ENCODE results near the gene NANP.
"Not testable (repeated sequence)": the region's sequence is repeated elsewhere in the genome, so short reads cannot be mapped to it uniquely, and the experiment has no call there.

The NANP gene

DNA sequence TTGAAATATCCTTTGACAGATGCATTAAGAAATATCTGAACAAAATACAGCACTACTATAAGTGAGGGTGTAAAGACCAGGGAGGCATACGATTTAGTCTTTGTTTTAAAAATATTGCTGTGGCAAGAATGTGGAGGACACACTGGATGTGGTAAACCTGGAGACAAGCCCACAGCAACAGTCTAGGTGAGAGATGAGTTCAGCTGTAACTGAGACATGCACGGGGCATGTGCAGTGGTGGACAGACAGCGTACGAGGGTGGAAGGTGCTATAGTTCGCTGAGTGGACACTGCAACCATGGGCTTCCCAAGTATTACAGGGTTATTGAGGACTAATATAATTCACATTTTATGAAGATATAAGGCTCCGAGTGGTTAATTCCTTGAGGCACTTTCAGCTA lies 1.8 kb downstream of the NANP start:
- peak in 1 of 42 donors; percentile 26 for DNase-seq
- intact Hi-C loops (cut with DNase I): loop anchor here (5.0 to 10.0 kb wide), 4 partner anchors 75 to 245 kb away; partner anchors contain the start of genes GINS1 and ZNF337

DNA sequence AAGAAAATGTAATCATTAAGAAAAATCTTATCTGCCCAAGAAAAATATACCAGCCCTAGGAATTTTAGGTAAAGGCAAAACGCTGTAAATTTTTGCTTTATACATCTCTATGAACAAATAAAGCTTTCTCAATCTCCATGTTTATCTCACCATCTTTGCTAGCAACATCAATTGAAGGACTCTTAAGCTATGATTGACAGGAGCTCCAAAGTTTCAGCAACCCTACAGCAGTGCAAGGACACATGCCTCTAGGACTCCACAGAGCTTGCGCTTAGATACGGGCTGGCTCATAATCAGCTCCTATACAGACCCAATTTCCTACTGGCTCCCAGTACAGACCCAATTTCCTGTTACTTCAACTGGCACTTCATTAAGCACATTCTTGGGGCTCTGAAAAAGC lies 4.3 kb downstream of the NANP start:
- intact Hi-C loops (cut with DNase I): no loop called here
- no peak for DNase-seq

DNA sequence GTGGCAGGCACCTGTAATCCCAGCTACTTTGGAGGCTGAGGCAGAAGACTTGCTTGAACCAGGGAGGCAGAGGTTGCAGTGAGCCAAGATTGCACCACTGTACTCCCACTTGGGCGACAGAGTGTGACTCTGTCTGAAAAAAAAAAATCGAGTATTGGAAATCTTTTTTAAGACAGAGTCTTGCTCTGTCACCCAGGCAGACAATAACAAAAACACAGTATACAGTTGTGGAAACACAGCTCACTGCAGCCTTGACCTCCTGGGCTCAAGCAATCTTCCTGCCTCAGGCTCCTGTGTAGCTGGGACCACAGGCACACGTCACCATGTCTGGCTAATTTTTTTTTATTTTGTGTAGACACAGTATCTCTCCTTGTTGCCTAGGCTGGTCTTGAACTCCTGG lies 15.0 kb downstream of the NANP start:
- DNase-seq: no peak
- intact Hi-C loops (cut with DNase I): no loop called here

DNA sequence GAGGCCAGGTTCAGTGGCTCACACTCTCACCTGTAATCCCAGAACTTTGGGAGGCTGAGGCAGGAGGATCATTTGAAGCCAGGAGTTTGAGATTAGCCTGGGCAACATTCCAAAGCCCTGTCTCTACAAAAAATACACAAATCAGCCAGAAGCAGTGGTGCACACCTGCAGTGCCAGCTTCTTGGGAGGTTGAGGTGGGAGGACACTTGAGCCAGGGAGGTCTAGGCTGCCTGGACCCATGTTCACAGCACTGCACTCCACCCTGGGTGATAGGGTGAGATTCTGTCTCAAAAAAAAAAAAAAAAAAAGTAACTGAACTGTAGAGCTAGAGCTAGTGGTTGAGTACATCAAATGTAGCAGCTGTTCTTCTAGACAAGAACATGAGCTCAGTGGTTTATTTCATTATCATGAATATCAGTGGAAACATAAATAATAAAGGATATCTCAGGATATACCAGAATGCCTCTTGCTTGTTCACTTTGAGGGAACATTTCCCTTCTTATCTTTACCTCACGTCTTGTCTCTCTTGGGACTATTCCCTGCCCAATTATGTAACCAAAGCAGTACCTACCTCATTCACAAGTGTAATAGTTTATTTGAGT lies 17.6 kb downstream of the NANP start:
- intact Hi-C loops (cut with DNase I): no loop called here
- no peak for DNase-seq

DNA sequence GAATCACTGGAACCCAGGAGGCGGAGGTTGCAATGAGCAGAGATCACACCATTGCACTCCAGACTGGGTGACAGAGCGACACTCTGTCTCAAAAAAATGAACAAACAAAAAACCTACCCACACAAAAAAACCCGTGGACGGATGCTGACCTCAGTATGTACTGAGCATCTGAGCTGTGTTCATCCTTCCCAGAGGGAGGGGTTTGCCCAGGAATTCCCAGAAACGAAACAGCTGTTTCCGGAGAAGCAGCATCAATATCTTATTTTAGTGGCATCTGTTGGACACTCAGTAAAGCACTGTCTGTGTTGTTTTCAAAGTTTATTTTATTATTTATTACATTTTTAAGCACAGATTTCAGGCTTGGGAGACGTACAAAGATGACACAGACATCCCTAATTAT lies 18.7 kb downstream of the NANP start:
- no peak for DNase-seq
- intact Hi-C loops (cut with DNase I): no loop called here

DNA sequence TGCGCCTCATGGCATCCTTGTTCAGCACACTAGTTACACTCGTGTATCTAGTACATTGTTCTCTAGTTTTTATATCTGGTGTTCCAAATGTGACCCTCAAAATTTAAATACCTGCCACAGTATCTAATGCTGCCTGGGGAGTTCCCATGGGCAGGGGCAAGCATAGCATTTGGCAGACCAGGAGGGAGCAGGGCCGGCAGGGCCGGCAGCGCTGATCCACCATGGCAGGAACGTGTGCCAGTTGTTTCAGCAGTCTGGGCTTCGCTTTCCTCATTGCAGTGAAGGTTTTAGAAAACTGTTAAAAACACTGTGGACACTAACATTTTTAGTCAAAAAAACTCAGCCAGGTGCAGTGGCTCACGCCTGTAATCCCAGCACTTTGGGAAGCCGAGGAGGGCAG lies 19.2 kb downstream of the NANP start:
- intact Hi-C loops (cut with DNase I): no loop called here
- no peak for DNase-seq

DNA sequence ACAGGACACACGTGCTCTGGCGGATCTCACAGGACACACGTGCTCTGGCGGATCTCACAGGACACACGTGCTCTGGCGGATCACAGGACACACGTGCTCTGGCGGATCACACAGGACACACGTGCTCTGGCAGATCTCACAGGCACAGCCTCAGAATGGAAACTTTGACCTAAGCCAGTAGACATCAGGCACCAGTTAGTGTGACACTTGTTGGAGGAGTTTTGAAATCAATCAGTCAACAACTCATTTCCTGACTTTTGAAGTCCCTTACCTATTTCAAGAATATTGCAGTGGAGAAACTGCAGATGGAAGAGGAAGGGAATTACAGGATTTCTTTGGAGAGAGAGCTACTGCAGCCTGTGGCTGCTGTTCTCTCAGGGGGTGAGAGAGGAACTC lies 20.9 kb downstream of the NANP start:
- intact Hi-C loops (cut with DNase I); DNase-seq: not testable (repeated sequence)

DNA sequence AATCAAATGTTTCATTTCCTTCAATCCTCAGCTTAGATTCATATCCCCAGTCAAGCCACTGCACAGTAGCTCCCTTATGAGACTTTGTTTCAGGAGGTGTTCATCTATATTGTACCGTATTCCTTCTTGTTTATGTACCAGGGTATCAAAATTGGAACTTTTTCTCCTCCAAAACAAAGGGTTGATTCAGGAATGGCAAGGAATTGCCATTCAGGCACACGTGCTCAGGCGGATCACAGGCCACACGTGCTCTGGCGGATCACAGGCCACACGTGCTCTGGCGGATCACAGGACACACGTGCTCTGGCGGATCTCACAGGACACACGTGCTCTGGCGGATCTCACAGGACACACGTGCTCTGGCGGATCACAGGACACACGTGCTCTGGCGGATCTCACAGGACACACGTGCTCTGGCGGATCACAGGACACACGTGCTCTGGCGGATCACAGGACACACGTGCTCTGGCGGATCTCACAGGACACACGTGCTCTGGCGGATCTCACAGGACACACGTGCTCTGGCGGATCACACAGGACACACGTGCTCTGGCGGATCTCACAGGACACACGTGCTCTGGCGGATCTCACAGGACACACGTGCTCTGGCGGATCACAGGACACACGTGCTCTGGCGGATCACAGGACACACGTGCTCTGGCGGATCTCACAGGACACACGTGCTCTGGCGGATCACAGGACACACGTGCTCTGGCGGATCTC lies 21.5 kb downstream of the NANP start:
- DNase-seq; intact Hi-C loops (cut with DNase I): not testable (repeated sequence)

DNA sequence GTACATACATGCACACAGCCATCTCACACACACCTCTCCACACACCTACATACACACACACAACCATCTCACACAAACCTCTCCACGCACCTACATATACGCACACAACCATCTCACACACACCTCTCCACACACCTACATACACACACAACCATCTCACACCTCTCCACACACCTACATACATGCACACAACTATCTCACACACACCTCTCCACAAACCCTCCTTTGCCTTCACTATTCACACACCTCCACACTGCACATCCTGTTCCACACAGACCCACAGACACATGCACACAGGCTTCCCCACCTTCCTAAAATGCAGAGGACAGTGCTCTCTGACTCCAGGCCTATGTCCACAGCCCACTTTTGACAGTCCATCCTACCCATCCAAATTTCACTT lies 22.2 kb downstream of the NANP start:
- no peak for DNase-seq
- intact Hi-C loops (cut with DNase I): no loop called here

DNA sequence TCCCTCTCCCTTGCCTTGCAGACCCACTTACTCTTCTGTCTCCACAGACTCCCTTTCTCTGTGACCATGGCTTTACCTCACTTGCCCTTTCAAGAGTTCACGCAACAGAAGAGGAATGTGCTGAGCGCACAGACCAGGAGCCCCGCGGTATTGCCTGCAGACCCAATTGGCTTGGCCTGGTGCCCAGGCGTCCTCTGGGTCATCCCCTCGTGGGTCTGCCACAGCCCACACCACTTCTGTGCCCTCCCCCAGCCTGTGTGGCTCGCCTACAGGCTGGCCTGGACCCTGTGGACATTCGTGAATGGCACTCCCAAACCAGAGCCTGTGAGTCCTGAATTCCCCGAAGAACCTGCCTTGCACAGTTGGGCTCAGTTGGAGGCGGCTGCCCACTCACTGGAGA lies 23.2 kb downstream of the NANP start:
- intact Hi-C loops (cut with DNase I): no loop called here
- DNase-seq: no peak

DNA sequence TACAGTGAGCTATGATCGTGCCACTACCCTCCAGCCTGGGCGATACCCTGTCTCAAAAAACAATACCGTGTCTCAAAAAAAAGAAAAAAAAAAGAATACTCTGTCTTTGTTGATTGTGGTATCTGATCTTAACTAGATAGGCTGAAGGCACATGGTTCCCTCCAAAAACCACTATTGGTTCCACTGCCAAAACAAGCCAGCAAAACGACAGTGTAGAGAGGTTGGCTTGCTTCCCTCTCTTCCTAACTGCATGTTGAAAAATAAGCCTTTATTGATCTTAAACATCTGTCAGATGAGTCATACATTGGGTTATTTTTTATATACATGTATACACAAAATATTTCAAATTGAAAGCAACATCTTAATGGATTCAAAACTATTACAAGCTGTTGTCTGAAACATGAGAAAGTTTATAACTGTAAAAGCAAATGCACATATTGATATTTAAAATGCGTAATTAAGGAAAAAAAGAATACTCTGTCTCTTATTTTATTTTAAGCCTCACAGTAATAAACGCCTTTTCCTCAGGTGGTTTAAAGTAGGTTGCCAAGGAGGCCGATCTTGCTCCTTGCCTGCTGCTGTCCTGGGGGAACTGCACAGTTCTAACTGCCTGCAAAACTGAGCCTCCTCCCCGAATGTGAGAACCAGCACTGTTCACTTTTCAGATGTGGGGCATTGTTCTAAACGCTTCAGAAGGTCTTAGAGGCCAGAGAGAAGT lies 31.5 kb downstream of the NANP start:
- no peak for DNase-seq
- intact Hi-C loops (cut with DNase I): no loop called here

DNA sequence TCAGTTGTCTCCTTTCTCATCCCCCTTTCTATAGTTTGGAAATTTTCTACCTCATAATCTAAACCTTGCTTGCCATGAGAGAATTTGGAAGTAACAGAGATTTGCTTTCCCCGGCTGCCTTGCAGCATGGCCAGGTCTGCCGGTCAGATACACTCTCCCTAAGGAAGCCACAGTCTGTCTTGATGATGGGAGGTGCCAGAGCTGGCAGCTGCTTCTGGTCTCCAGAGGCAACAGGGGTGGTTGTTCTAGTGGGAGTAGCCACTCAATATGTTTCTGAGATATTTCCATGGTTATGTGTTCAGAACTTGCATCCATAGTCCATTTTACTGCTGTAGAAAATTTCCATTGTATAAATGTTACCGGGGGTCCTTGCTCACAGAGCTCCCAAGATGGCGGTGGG lies 33.0 kb downstream of the NANP start:
- DNase-seq; intact Hi-C loops (cut with DNase I): not testable (repeated sequence)

DNA sequence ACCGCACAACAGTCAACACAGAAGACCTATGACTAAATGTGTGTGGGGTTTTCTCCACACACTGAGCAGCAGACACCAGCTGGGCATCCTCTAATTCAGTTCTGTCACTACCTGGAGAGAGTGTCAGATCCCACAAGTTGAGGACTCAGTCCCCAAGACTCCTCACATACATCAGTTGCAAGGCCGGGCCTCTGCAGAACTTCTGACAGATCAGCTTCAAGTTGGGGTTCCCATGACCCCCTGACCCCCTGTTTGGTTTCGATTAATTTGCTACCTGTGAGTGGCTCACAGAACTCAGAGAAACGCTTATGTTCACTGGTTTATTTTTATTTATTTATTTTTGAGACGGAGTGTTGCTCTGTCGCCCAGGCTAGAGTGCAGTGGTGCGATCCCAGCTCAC lies 35.3 kb downstream of the NANP start:
- DNase-seq: no peak
- intact Hi-C loops (cut with DNase I): no loop called here

DNA sequence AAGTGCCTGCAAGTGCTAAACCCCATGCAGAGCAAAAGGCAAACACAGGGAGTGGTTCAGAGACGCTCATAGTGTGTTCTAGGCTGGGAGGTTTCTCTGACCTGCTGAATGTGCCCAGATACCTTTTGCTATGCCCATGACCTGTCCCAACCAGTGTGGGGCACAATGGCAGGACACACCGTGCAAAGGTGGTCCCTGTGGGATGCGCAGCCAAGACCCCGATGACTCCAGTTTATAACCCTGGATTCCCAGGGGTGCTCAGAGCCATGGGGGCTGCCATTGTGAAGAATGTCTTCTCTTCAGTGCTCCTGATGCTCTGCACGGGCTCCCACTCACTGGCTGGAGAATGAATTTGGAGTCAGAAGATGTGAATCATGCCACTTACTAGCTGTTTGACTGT lies 36.3 kb downstream of the NANP start:
- no peak for DNase-seq

DNA sequence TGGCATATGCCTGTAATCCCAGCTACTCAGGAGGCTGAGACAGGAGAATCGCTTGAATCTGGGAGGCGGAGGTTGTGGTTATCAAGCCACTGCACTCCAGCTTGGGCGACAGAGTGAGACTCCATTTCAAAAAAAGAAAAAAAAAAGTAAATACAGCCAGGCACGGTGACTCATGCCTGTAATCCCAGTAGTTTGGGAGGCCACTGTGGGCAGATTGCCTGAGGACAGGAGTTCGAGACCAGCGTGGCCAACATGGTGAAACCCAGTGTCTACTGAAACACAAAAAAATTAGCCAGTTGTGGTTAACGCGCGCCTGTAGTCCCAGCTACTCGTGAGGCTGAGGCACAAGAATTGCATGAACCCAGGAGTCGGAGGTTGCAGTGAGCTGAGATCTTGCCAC lies 36.9 kb downstream of the NANP start:
- DNase-seq: no peak
- intact Hi-C loops (cut with DNase I): no loop called here

More for the DNA sequence above, 36.3 kb downstream of the NANP start:
- intact Hi-C loops (cut with DNase I): no loop called here

DNA sequence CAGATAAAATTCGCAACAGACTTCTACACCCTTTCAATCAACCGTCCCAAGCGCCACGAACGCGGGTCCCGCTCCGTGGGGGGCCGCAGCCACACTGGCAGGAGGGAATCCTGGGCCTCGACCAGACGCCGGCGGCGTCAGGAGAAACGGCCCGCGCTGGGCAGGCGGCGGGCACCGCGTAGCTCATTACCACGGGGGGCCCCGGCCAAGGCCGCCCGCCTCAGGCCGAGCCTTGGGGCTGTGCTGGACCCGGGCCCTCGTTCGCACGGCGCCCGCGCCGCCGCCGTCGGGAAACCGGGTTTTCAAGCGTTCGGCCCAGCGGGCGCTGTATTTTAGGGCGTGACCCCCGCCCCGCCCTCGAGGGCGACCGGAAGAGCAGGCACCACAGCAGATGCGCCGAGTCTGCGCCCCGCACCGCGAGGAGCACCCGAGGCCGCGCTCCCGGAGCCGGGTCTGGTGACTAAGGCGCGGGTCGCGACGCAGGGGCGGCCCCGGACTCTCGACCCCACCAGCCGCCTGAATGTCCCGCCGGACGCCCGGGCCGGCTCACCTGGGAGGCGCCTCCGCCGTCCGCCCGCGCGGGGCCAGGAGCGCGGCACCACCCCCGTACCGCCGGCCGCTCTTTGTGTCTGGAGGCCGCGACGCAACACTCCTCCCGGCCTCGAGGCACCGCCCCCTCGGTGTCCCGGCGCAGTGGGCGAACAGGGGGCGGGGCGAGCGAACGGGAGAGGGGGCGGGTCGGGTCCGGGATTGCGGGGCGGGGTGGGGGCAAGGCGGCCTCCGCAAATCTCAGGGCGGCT lies 38.7 kb downstream of the NANP start, which contains the start of gene NINL:
NINL (minus strand) TSS at position 627 of the 800 bp plus-strand sequence. CDS start 58,944 bp downstream, outside the sequence.
- intact Hi-C loops (cut with DNase I): no loop called here
- peak in 38 of 42 donors; percentile 16 to 76 (median 45) for DNase-seq

DNA sequence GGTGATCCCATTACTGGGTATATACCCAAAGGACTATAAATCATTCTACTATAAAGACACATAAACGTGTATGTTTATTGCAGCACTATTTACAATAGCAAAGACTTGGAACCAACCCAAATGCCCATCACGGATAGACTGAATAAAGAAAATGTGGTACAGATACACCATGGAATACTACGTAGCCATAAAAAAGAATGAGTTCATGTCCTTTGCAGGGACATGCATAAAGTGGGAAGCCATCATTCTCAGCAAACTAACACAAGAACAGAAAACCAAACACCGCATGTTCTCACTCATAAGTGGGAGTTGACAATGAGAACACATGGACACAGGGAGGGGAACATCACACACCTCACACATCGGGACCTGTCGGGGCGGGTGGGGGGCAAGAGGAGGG lies 40.2 kb downstream of the NANP start:
- intact Hi-C loops (cut with DNase I); DNase-seq: not testable (repeated sequence)

DNA sequence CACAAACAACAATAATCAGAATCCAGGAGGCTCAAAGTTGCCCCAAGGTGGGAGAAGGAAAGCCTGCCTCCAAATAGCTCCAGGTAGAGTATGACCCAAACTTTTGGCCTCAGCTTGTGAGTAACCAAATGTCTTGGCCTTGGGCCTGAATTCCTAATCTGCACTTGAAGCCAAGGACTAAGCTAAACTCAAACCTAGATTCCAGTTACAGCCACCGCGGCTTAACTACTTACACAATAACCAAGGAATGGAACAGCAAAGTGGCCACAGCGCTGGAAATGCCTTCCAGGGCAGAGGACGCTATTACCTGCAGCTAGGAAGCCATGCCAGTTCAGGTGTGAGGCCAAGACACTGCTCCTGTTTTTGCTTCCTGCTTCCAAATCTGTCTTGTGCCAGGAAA lies 43.1 kb downstream of the NANP start:
- DNase-seq: no peak
- intact Hi-C loops (cut with DNase I): no loop called here

DNA sequence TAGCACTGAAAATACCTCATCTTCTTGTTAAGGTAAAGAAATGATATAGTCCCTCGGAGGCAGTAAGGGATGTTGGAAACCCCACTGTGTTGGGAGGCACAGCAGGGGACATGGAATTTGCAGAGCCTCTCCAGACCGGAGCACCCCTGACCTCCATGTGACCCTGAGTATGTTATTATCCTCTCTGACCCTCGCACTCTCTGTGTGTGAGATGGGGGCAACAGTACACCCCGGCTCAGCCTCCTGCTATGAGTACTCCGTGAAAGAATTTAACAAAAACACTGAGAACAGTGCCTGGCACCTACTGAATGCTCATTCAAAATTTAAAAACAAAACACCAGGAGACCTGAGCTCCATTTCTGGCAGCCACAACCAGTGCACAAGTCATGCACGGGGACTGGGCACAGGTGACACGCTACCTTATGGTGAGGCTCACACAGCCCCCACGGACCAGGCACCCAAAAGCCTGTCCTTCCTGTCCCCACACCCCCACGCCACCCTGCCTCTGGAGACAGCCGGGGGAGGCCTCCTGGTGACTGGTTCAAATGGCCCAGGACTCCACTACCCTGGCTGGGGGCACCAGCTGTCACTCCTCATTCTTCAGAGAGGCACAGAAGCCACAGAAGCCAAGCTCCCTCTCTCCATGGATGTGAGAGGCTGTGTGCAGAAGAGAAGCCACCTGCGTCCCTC lies 44.6 kb downstream of the NANP start:
- DNase-seq: no peak
- intact Hi-C loops (cut with DNase I): no loop called here

Data from head of caudate nucleus (tissue), 42 donors.